ENCODE measurements around the gene SRP68.

- TF ChIP-seq CTCF (IDR thresholded peaks at IDR 0.05) (no peak), EZH2 (IDR thresholded peaks at IDR 0.05; ENCODE audit: borderline replicate concordance, insufficient read depth, low read depth, low read length, poor library complexity, severe bottlenecking) (no peak)
Measured at GRCh38 chr17:76009969-76010661, 62.2 kb downstream of the SRP68 start.
